H9 (cell line): Measurements from ENCODE around the gene ADSL. TPM values are rescaled to one million over a fixed set of nuclear protein-coding genes. Genes with fewer than 3 reads are reported as not detected.

ENCODE experiments used
- DNase-seq: peaks from one replicate; pipeline ENCODE4 v3.0.0-alpha.2; 2017
- H2AFZ ChIP-seq: one replicate; pipeline ENCODE4 v1.6.1; 2013; ENCODE audit warnings: mild to moderate bottlenecking, low read length, control low read depth, moderate library complexity
- H2AK5ac ChIP-seq: 2 replicates; pipeline ENCODE4 v1.6.1; 2013; ENCODE audit warnings: low read length, control low read depth, mixed read lengths; ENCODE audit not compliant: insufficient read length
- H2BK120ac ChIP-seq: one replicate; pipeline ENCODE4 v1.6.1; 2013; ENCODE audit warnings: low read depth, mild to moderate bottlenecking, low read length, control low read depth, inconsistent platforms; ENCODE audit not compliant: poor library complexity, severe bottlenecking
- H2BK12ac ChIP-seq: 2 replicates; pipeline ENCODE4 v1.6.1; 2013; ENCODE audit warnings: low read length, control low read depth, mixed read lengths, low read depth; ENCODE audit not compliant: insufficient read length
- H2BK15ac ChIP-seq: 2 replicates; pipeline ENCODE4 v1.6.1; 2013; ENCODE audit warnings: low read depth, low read length, control low read depth
- H2BK20ac ChIP-seq: one replicate; pipeline ENCODE4 v1.6.1; 2013; ENCODE audit warnings: low read depth, mild to moderate bottlenecking, low read length, control low read depth, inconsistent platforms; ENCODE audit not compliant: poor library complexity, severe bottlenecking
- H2BK5ac ChIP-seq: 2 replicates; pipeline ENCODE4 v1.6.1; 2013; ENCODE audit warnings: low read length, control low read depth, mixed read lengths; ENCODE audit not compliant: insufficient read length
- H3K14ac ChIP-seq: 2 replicates; pipeline ENCODE4 v1.6.1; 2013; ENCODE audit warnings: low read length, control low read depth; ENCODE audit not compliant: insufficient read depth
- H3K18ac ChIP-seq: 2 replicates; pipeline ENCODE4 v1.6.1; 2013; ENCODE audit warnings: low read depth, mild to moderate bottlenecking, mixed read lengths, low read length, control low read depth; ENCODE audit not compliant: insufficient read length
- H3K23ac ChIP-seq: 2 replicates; pipeline ENCODE4 v1.6.1; 2013; ENCODE audit warnings: low read length, control low read depth, mixed read lengths, low read depth; ENCODE audit not compliant: insufficient read length
- H3K23me2 ChIP-seq: 2 replicates; pipeline ENCODE4 v1.6.1; 2013; ENCODE audit warnings: low read depth, mild to moderate bottlenecking, mixed read lengths, low read length, control low read depth; ENCODE audit not compliant: insufficient read length, poor library complexity, severe bottlenecking
- H3K27ac ChIP-seq: 2 replicates; pipeline ENCODE4 v1.5.1; 2013; ENCODE audit warnings: low read length, control low read depth, mixed read lengths, low read depth; ENCODE audit not compliant: insufficient read length
- H3K27me3 ChIP-seq: 2 replicates; pipeline ENCODE4 v1.6.1; 2013; ENCODE audit warnings: low read length, control low read depth, inconsistent platforms; ENCODE audit not compliant: insufficient read depth
- H3K4ac ChIP-seq: 2 replicates; pipeline ENCODE4 v1.6.1; 2013; ENCODE audit warnings: low read depth, mild to moderate bottlenecking, control low read depth, inconsistent platforms, low read length, moderate library complexity
- H3K4me1 ChIP-seq: 2 replicates; pipeline ENCODE4 v1.6.1; 2013; ENCODE audit warnings: low read length, control low read depth, inconsistent platforms; ENCODE audit not compliant: insufficient read depth
- H3K4me2 ChIP-seq: 2 replicates; pipeline ENCODE4 v1.6.1; 2013; ENCODE audit warnings: low read length, control low read depth, mixed read lengths; ENCODE audit not compliant: insufficient read length, insufficient read depth
- H3K56ac ChIP-seq: 2 replicates; pipeline ENCODE4 v1.6.1; 2013; ENCODE audit warnings: low read depth, mild to moderate bottlenecking, mixed read lengths, low read length, control low read depth; ENCODE audit not compliant: insufficient read length
- H3K79me1 ChIP-seq: 2 replicates; pipeline ENCODE4 v1.6.1; 2013; ENCODE audit warnings: low read depth, mild to moderate bottlenecking, moderate library complexity, low read length, control low read depth, inconsistent platforms; ENCODE audit not compliant: insufficient read depth, poor library complexity, severe bottlenecking
- H3K79me2 ChIP-seq: 2 replicates; pipeline ENCODE4 v1.6.1; 2013; ENCODE audit warnings: low read length, control low read depth, inconsistent platforms; ENCODE audit not compliant: insufficient read depth
- H3K9ac ChIP-seq: 2 replicates; pipeline ENCODE4 v1.6.1; 2013; ENCODE audit warnings: low read length, control low read depth, mixed read lengths; ENCODE audit not compliant: insufficient read length; ENCODE audit errors: extremely low read depth
- H3K9me3 ChIP-seq: one replicate; pipeline ENCODE4 v1.6.1; 2013; ENCODE audit warnings: low read depth, low read length, inconsistent platforms; ENCODE audit not compliant: control insufficient read depth
- H3T11ph ChIP-seq: one replicate; pipeline ENCODE4 v1.6.1; 2013; ENCODE audit warnings: mild to moderate bottlenecking, low read length, control low read depth, inconsistent platforms
- H4K20me1 ChIP-seq: one replicate; pipeline ENCODE4 v1.6.1; 2013; ENCODE audit not compliant: control insufficient read depth, insufficient read length, insufficient read depth
- H4K5ac ChIP-seq: 2 replicates; pipeline ENCODE4 v1.6.1; 2013; ENCODE audit warnings: low read depth, mild to moderate bottlenecking, mixed read lengths, low read length, control low read depth; ENCODE audit not compliant: insufficient read length
- H4K8ac ChIP-seq: replicated peaks from 2 replicates; pipeline ENCODE4 v1.6.1; 2013; ENCODE audit warnings: low read length, control low read depth, mixed read lengths, low read depth; ENCODE audit not compliant: insufficient read length
- H4K91ac ChIP-seq: 2 replicates; pipeline ENCODE4 v1.6.1; 2013; ENCODE audit warnings: low read depth, mild to moderate bottlenecking, moderate library complexity, mixed read lengths, low read length, control low read depth; ENCODE audit not compliant: insufficient read length
- H3K27ac Mint-ChIP-seq, 3 experiments: 2 replicates in 2 of 3; 3 replicates in 1 of 3; pipeline ENCODE4 v1.8.0; 2020 to 2021; ENCODE audit warnings: mixed read lengths in 3 of 3, mild to moderate bottlenecking in 1 of 3, moderate library complexity in 1 of 3
- H3K27me3 Mint-ChIP-seq: 2 replicates; pipeline ENCODE4 v1.8.0; 2021; ENCODE audit warnings: low read depth, mild to moderate bottlenecking, moderate library complexity, mixed read lengths
- H3K36me3 Mint-ChIP-seq, 3 experiments: 2 replicates in 2 of 3; 3 replicates in 1 of 3; pipeline ENCODE4 v1.8.0; 2020 to 2021; ENCODE audit warnings: low read depth in 3 of 3, mixed read lengths in 3 of 3; ENCODE audit not compliant: insufficient read depth in 1 of 3
- H3K4me1 Mint-ChIP-seq, 2 experiments: 2 replicates each; pipeline ENCODE4 v1.8.0; 2020; ENCODE audit warnings: mixed read lengths in 2 of 2
- H3K4me3 Mint-ChIP-seq, 2 experiments: 2 replicates in 1 of 2; 3 replicates in 1 of 2; pipeline ENCODE4 v1.8.0; 2020 to 2021; ENCODE audit warnings: mild to moderate bottlenecking in 2 of 2, mixed read lengths in 2 of 2, moderate library complexity in 1 of 2
- H3K9me3 Mint-ChIP-seq, 2 experiments: 2 replicates in 1 of 2; 3 replicates in 1 of 2; pipeline ENCODE4 v1.8.0; 2020; ENCODE audit warnings: mild to moderate bottlenecking in 2 of 2, mixed read lengths in 2 of 2, moderate library complexity in 1 of 2
- CTCF ChIP-seq: fragments of 200-600 bp; sonication (generic); conservative IDR thresholded peaks from 3 replicates; pipeline ENCODE4 v1.8.0; 2021; ENCODE audit warnings: antibody characterized with exemption, mild to moderate bottlenecking
- WGBS: extraction: QIAGEN DNeasy Blood & Tissue Kit; methylation state at CpG from one replicate; pipeline ENCODE4 v1.1.7; 2013; ENCODE audit warnings: missing lambda C conversion rate, low lambda C conversion rate, mixed read lengths; ENCODE audit not compliant: insufficient read length; ENCODE audit errors: extremely low coverage; 5-methylcytosine and 5-hydroxymethylcytosine counted together
- total RNA-seq: library from RNA; stranded (reverse); gene quantifications from 2 replicates; pipeline ENCODE4 v1.2.1, GENCODE V29; 2021

ADSL gene
- total RNA-seq, 1 experiment from 2014 or later: 175 TPM

- H3K4me3 Mint-ChIP-seq: no peak overlapping the region
- Histone ChIP-seq H3K14ac (no peak overlapping the region), H4K20me1 (peaks cover 1% of the 10 kb centered on the region), H3K9me3 (no peaks in the 10 kb centered on the region), H3K4me1 (no peaks in the 10 kb centered on the region; the same call in 1 of the 2 replicates), H3K18ac (no peak overlapping the region), H3K27me3 (no peaks in the 10 kb centered on the region), H2AK5ac (no peak overlapping the region), H3K27ac (no peak overlapping the region), H3K4me2 (no peak overlapping the region), H3T11ph (no peak overlapping the region), H2BK20ac (no peak overlapping the region), H2BK12ac (no peak overlapping the region), H3K56ac (no peak overlapping the region), H2BK15ac (no peak overlapping the region), H3K79me2 (no peaks in the 10 kb centered on the region), H4K5ac (no peak overlapping the region), H4K8ac (no peak overlapping the region), H2AFZ (no peak overlapping the region), H3K23ac (no peak overlapping the region), H3K23me2 (no peaks in the 10 kb centered on the region), H2BK5ac (no peak overlapping the region), H4K91ac (no peak overlapping the region), H3K9ac (no peak overlapping the region), H3K79me1 (no peaks in the 10 kb centered on the region), H3K4ac (no peak overlapping the region), H2BK120ac (no peak overlapping the region)
- H3K36me3 Mint-ChIP-seq: peaks cover 0 to 9% (median 9%) of the 10 kb centered on the region in 3 experiments; a peak in 3 of 7 replicates
- peaks cover 14 to 16% of the 10 kb centered on the region in 2 experiments for H3K4me1 Mint-ChIP-seq
- no peak for DNase-seq
- no peak for TF ChIP-seq CTCF
- no peak overlapping the region; a peak in 1 of 7 replicates for H3K27ac Mint-ChIP-seq
- no CpG with 5 or more reads among the region's 3 CpGs for WGBS
- H3K9me3 Mint-ChIP-seq: no peaks in the 10 kb centered on the region
- H3K27me3 Mint-ChIP-seq: no peaks in the 10 kb centered on the region
These were observed 48.3 kb downstream of the ADSL start for GRCh38 chr22:40394607-40395006.
